H1 (cell line): ENCODE data around the gene NSUN6. TPM values are rescaled to one million over a fixed set of nuclear protein-coding genes. Genes with fewer than 3 reads are reported as not detected.

Experiments
- CTCF ChIA-PET: fragments of 300-600 bp; sonication (Branson Sonifier 250); formaldehyde crosslinking; loops from one replicate; lab custom pipeline; 2021; ENCODE audit not compliant: partially characterized antibody; lab: Charles Lee
- POLR2A ChIA-PET: fragments of 300-600 bp; sonication (Branson Sonifier 250); formaldehyde crosslinking; loops from one replicate; lab custom pipeline; 2021; ENCODE audit warnings: inconsistent platforms; ENCODE audit not compliant: partially characterized antibody; lab: Charles Lee
- DNase-seq, 2 experiments: peaks; one replicate each; pipeline versions ENCODE4 v3.0.0 to v3.0.0-alpha.2; 2010 to 2022; ENCODE audit warnings: low spot score in 2 of 2, low read depth in 1 of 2, mixed read lengths in 1 of 2
- FAIRE-seq: peaks from 2 replicates; lab custom pipeline; 2011; peaks lifted over from hg19 to GRCh38; lab: Jason Lieb, UNC
- H2AFZ ChIP-seq: 2 replicates; pipeline ENCODE4 v1.8.1; 2012; ENCODE audit warnings: low read length, inconsistent platforms
- H2AK5ac ChIP-seq: 2 replicates; pipeline ENCODE4 v1.6.1; 2013; ENCODE audit warnings: low read depth, low read length
- H2BK120ac ChIP-seq: replicated peaks from 2 replicates; pipeline ENCODE3; 2013; ENCODE audit warnings: low read depth, low read length, inconsistent platforms
- H2BK12ac ChIP-seq: 2 replicates; pipeline ENCODE4 v1.6.1; 2013; ENCODE audit warnings: low read depth, low read length
- H2BK15ac ChIP-seq: 2 replicates; pipeline ENCODE4 v1.6.1; 2013; ENCODE audit warnings: low read length
- H2BK20ac ChIP-seq: 2 replicates; pipeline ENCODE4 v1.6.1; 2013; ENCODE audit warnings: low read length
- H2BK5ac ChIP-seq: 2 replicates; pipeline ENCODE4 v1.6.1; 2013; ENCODE audit warnings: low read depth, low read length
- H3K14ac ChIP-seq: 2 replicates; pipeline ENCODE4 v1.6.1; 2013; ENCODE audit warnings: inconsistent platforms; ENCODE audit not compliant: insufficient read length
- H3K18ac ChIP-seq: 2 replicates; pipeline ENCODE4 v1.6.1; 2013; ENCODE audit warnings: low read length; ENCODE audit errors: extremely low read depth
- H3K23ac ChIP-seq: 2 replicates; pipeline ENCODE4 v1.6.1; 2013; ENCODE audit warnings: inconsistent platforms; ENCODE audit not compliant: insufficient read length
- H3K23me2 ChIP-seq: 2 replicates; pipeline ENCODE4 v1.6.1; 2013; ENCODE audit warnings: low read depth, low read length
- H3K27ac ChIP-seq: 2 replicates; pipeline ENCODE4 v1.6.1; 2011; ENCODE audit warnings: low read depth, low read length, inconsistent platforms
- H3K27me3 ChIP-seq, 4 experiments: replicated peaks in 1 of 4; 1 replicate in 1 of 4; 2 replicates in 3 of 4; pipeline versions ENCODE4 v1.6.1 to v1.8.1; 2011 to 2013; ENCODE audit warnings: low read length in 3 of 4, mild to moderate bottlenecking in 3 of 4, inconsistent platforms in 2 of 4, mixed read lengths in 2 of 4, moderate library complexity in 1 of 4; ENCODE audit not compliant: control insufficient read depth in 3 of 4, insufficient read depth in 3 of 4; ENCODE audit errors: extremely low read depth in 1 of 4
- H3K36me3 ChIP-seq, 4 experiments: 2 replicates each; pipeline versions ENCODE4 v1.6.1 to v1.8.1; 2011 to 2013; ENCODE audit warnings: mild to moderate bottlenecking in 4 of 4, low read length in 3 of 4, moderate library complexity in 2 of 4, control low read depth in 1 of 4, inconsistent platforms in 1 of 4; ENCODE audit not compliant: insufficient read depth in 4 of 4, control insufficient read depth in 2 of 4
- H3K4ac ChIP-seq: replicated peaks from 2 replicates; pipeline ENCODE3; 2013; ENCODE audit warnings: low read length, low read depth, mixed read lengths, inconsistent platforms; ENCODE audit not compliant: insufficient read length
- H3K4me1 ChIP-seq, 4 experiments: replicated peaks in 1 of 4; 1 replicate in 1 of 4; 2 replicates in 3 of 4; pipeline versions ENCODE4 v1.6.1 to v1.8.1; 2011 to 2013; ENCODE audit warnings: low read length in 3 of 4, inconsistent platforms in 2 of 4, mixed read lengths in 1 of 4; ENCODE audit not compliant: insufficient read depth in 4 of 4, control insufficient read depth in 3 of 4
- H3K4me2 ChIP-seq, 2 experiments: 2 replicates each; pipeline versions ENCODE4 v1.6.1 to v1.8.1; 2011 to 2013; ENCODE audit warnings: low read depth in 2 of 2, low read length in 2 of 2, control low read depth in 1 of 2, inconsistent platforms in 1 of 2, mild to moderate bottlenecking in 1 of 2; ENCODE audit not compliant: insufficient read depth in 1 of 2
- H3K4me3 ChIP-seq, 4 experiments: fragments of 200-600, 300-600 bp in 1 of 4; sonication (generic), shearing (Covaris generic), sonication (Bioruptor Twin) in 1 of 4; 2 replicates each; pipeline versions ENCODE4 v1.5.1 to v1.8.1; 2011 to 2016; ENCODE audit warnings: low read length in 4 of 4, low read depth in 3 of 4, control low read depth in 2 of 4, inconsistent platforms in 2 of 4, mild to moderate bottlenecking in 2 of 4, mixed read lengths in 1 of 4, moderate library complexity in 1 of 4; ENCODE audit not compliant: insufficient read depth in 2 of 4; ENCODE audit errors: extremely low read depth in 1 of 4
- H3K56ac ChIP-seq: replicated peaks from 2 replicates; pipeline ENCODE3; 2013; ENCODE audit warnings: low read depth, mild to moderate bottlenecking, mixed read lengths, low read length, inconsistent platforms; ENCODE audit not compliant: insufficient read length
- H3K79me1 ChIP-seq: 2 replicates; pipeline ENCODE4 v1.6.1; 2013; ENCODE audit warnings: low read depth, low read length, control low read depth
- H3K79me2 ChIP-seq, 2 experiments: 2 replicates each; pipeline versions ENCODE4 v1.6.1 to v1.8.1; 2012 to 2013; ENCODE audit warnings: low read length in 2 of 2, mild to moderate bottlenecking in 2 of 2, inconsistent platforms in 1 of 2; ENCODE audit not compliant: insufficient read depth in 2 of 2, control insufficient read depth in 1 of 2
- H3K9ac ChIP-seq, 4 experiments: replicated peaks in 1 of 4; 1 replicate in 1 of 4; 2 replicates in 3 of 4; pipeline versions ENCODE4 v1.6.1 to v1.8.1; 2011 to 2013; ENCODE audit warnings: low read depth in 3 of 4, low read length in 3 of 4, control low read depth in 2 of 4, mild to moderate bottlenecking in 2 of 4, moderate library complexity in 2 of 4, inconsistent platforms in 1 of 4; ENCODE audit errors: extremely low read depth in 1 of 4
- H3K9me3 ChIP-seq, 2 experiments: 2 replicates each; pipeline versions ENCODE4 v1.6.1 to v1.8.1; 2012 to 2013; ENCODE audit warnings: mild to moderate bottlenecking in 2 of 2, moderate library complexity in 2 of 2, control low read depth in 1 of 2, inconsistent platforms in 1 of 2, low read depth in 1 of 2, low read length in 1 of 2, mixed read lengths in 1 of 2; ENCODE audit not compliant: insufficient read depth in 2 of 2
- H4K20me1 ChIP-seq, 2 experiments: replicated peaks in 1 of 2; 2 replicates each; pipeline versions ENCODE3 to v1.8.1; 2011 to 2013; ENCODE audit warnings: inconsistent platforms in 2 of 2, low read length in 2 of 2, mild to moderate bottlenecking in 1 of 2; ENCODE audit not compliant: insufficient read depth in 2 of 2, control insufficient read depth in 1 of 2
- H4K5ac ChIP-seq: 2 replicates; pipeline ENCODE4 v1.6.1; 2013; ENCODE audit warnings: low read length, low read depth, mixed read lengths, inconsistent platforms; ENCODE audit not compliant: insufficient read length
- H4K8ac ChIP-seq: 2 replicates; pipeline ENCODE4 v1.8.0; 2013; ENCODE audit warnings: mild to moderate bottlenecking, moderate library complexity, low read length, inconsistent platforms; ENCODE audit not compliant: insufficient read depth; ENCODE audit errors: extremely low read depth
- H4K91ac ChIP-seq: replicated peaks from 2 replicates; pipeline ENCODE3; 2013; ENCODE audit warnings: low read length, mixed read lengths, inconsistent platforms; ENCODE audit not compliant: insufficient read length
- EGR1 ChIP-seq: IDR thresholded peaks from 2 replicates; pipeline ENCODE4 v1.6.1; 2011; ENCODE audit warnings: low read depth, low read length, borderline replicate concordance
- FOSL1 ChIP-seq: IDR thresholded peaks from 2 replicates; pipeline ENCODE4 v1.6.1; 2011; ENCODE audit warnings: mild to moderate bottlenecking, low read depth, low read length, moderate library complexity; ENCODE audit not compliant: insufficient read depth
- POU5F1 ChIP-seq: IDR thresholded peaks from 2 replicates; pipeline ENCODE4 v1.6.1; 2011; ENCODE audit warnings: low read depth, mild to moderate bottlenecking, low read length, moderate library complexity
- RAD21 ChIP-seq, 2 experiments: IDR thresholded peaks in 1 of 2; conservative IDR thresholded peaks in 1 of 2; 2 replicates each; pipeline ENCODE4 v1.6.1; 2011; ENCODE audit warnings: low read depth in 2 of 2, low read length in 2 of 2, improper control_type of control experiment in 1 of 2, inconsistent platforms in 1 of 2, mild to moderate bottlenecking in 1 of 2, moderate library complexity in 1 of 2
- RXRA ChIP-seq: IDR thresholded peaks from 2 replicates; pipeline ENCODE4 v1.6.1; 2011; ENCODE audit warnings: low read depth, mild to moderate bottlenecking, low read length, moderate library complexity; ENCODE audit not compliant: insufficient read depth
- SIN3A ChIP-seq, 2 experiments: IDR thresholded peaks in 1 of 2; conservative IDR thresholded peaks in 1 of 2; 2 replicates each; pipeline ENCODE4 v1.6.1; 2011 to 2012; ENCODE audit warnings: low read length in 2 of 2, improper control_type of control experiment in 1 of 2, low read depth in 1 of 2, mild to moderate bottlenecking in 1 of 2
- SP1 ChIP-seq: IDR thresholded peaks from 2 replicates; pipeline ENCODE4 v1.6.1; 2011; ENCODE audit warnings: low read depth, low read length
- SRF ChIP-seq: IDR thresholded peaks from 2 replicates; pipeline ENCODE4 v1.6.1; 2011; ENCODE audit warnings: mild to moderate bottlenecking, low read depth, low read length, moderate library complexity
- TAF7 ChIP-seq: optimal IDR thresholded peaks from 2 replicates; pipeline ENCODE3; 2011; ENCODE audit warnings: low read depth, mild to moderate bottlenecking, inconsistent platforms, low read length, moderate library complexity, borderline replicate concordance
- WGBS, 2 experiments: shearing (Covaris generic) in 1 of 2; methylation state at CpG; one replicate each; pipeline versions ENCODE4 v1.1.6 to v1.1.7; 2013 to 2015; ENCODE audit warnings: low lambda C conversion rate in 2 of 2, mixed read lengths in 2 of 2, inconsistent platforms in 1 of 2, low coverage in 1 of 2, missing lambda C conversion rate in 1 of 2; ENCODE audit not compliant: insufficient replicate concordance in 2 of 2, insufficient coverage in 1 of 2, insufficient read length in 1 of 2; ENCODE audit errors: extremely low coverage in 1 of 2, missing lambda C conversion rate in 1 of 2; 5-methylcytosine and 5-hydroxymethylcytosine counted together
- polyA plus RNA-seq, 7 experiments: library from polyadenylated mRNA; depleted of rRNA in 3 of 7; stranded (reverse) in 5 of 7; unstranded in 2 of 7; fragments of >200 nt in 5 of 7; fragments of 200-250 nt in 2 of 7; gene quantifications; 1 replicate in 5 of 7; 2 replicates in 1 of 7; 4 replicates in 1 of 7; pipeline versions ENCODE4 v1.2.1 to v1.2.3, GENCODE V29; 2011 to 2013; ENCODE audit warnings: missing spikeins in 2 of 7, mixed read lengths in 2 of 7
- total RNA-seq: library from RNA; stranded (reverse); fragmentation: NEBNext Ultra II Directional; extraction: Animal tissue kit (Norgen Biotek cat#: 25700); gene quantifications from 2 replicates; pipeline ENCODE4 v1.2.1, GENCODE V29; 2021

Gene NSUN6
- total and polyA plus RNA-seq, 2 of the 8 experiments (the other 6 are each of a cell fraction or from before 2014, with no cell fraction given) = 5.9 to 14.4 TPM

GRCh38 chr10:18690541-18690940 lies 39.2 kb upstream of the NSUN6 start:
- H3K23me2 ChIP-seq = no peaks in the 10 kb centered on the region
- no peak for FAIRE-seq
- H3K9me3 ChIP-seq = no peaks in the 10 kb centered on the region
- no peak for DNase-seq
- H3K4me1 ChIP-seq = 0 out of 7 replicates have a peak, but pooled peaks cover 0 to 2% (median under 1%) of the 10 kb centered on the region in 4 experiments
- CTCF ChIA-PET = interaction anchor here (0.7 to 0.9 kb wide), 2 partner anchors 10 to 1157 kb away, joined by 3 read pairs; no protein-coding TSS in a partner anchor
- no peak overlapping the region for H3K4me3 ChIP-seq
- H2AFZ ChIP-seq = no peak overlapping the region
- H4K5ac ChIP-seq = no peak overlapping the region
- no peak overlapping the region for H4K8ac ChIP-seq
- no peak overlapping the region for H2BK20ac ChIP-seq
- no peak overlapping the region for H3K27ac ChIP-seq
- H2BK5ac ChIP-seq = no peak overlapping the region
- no peak overlapping the region for H2BK15ac ChIP-seq
- no peak overlapping the region for H4K91ac ChIP-seq
- no peak overlapping the region for H3K4me2 ChIP-seq
- H3K14ac ChIP-seq = no peak overlapping the region
- H3K56ac ChIP-seq = no peak overlapping the region
- H2BK12ac ChIP-seq = no peak overlapping the region
- no peak overlapping the region for H2AK5ac ChIP-seq
- no peaks in the 10 kb centered on the region for H3K27me3 ChIP-seq
- WGBS, 2 experiments = 87% methylated on average over 6 of the region's 6 CpGs; no CpG with 5 or more reads in 1 of the 2 experiments
- H2BK120ac ChIP-seq = no peak overlapping the region
- no peak overlapping the region for H3K4ac ChIP-seq
- H3K18ac ChIP-seq = no peak overlapping the region
- no peak overlapping the region for H3K23ac ChIP-seq
- POLR2A ChIA-PET = no interaction called here
- TF ChIP-seq SP1 (no peak), POU5F1 (no peak), SIN3A (conservative IDR thresholded peaks at IDR 0.05 in 1 of 2, IDR thresholded peaks at IDR 0.05 in 1 of 2; ENCODE audit: low read depth in 1 of 2, low read length in 2 of 2) (no peak), FOSL1 (no peak), RXRA (no peak), EGR1 (no peak), TAF7 (no peak), RAD21 (IDR thresholded peaks at IDR 0.05 in 1 of 2, conservative IDR thresholded peaks at IDR 0.05 in 1 of 2; ENCODE audit: low read depth in 2 of 2, low read length in 2 of 2) (no peak), SRF (no peak)
- no peaks in the 10 kb centered on the region for H3K79me2 ChIP-seq
- no peaks in the 10 kb centered on the region for H4K20me1 ChIP-seq
- H3K36me3 ChIP-seq = no peaks in the 10 kb centered on the region
- H3K79me1 ChIP-seq = no peaks in the 10 kb centered on the region
- no peak overlapping the region for H3K9ac ChIP-seq
